ENCODE results near the gene NT5DC4.
"Not testable (repeated sequence)": the region's sequence is repeated elsewhere in the genome, so short reads cannot be mapped to it uniquely, and the experiment has no call there.

The NT5DC4 gene

GRCh38 chr2:112690853-112691401 is 29.9 kb upstream of the NT5DC4 start:
- H3K27ac Mint-ChIP-seq, result peak overlapping the region; percentile 76
- no peaks in the 10 kb centered on the region for H3K36me3 Mint-ChIP-seq (ENCODE audit: low read depth)
- no peaks in the 10 kb centered on the region for H3K27me3 Mint-ChIP-seq (ENCODE audit: low read depth)
- peak overlapping the region; percentile 61 for H3K4me3 Mint-ChIP-seq
- peaks cover 35% of the 10 kb centered on the region for H3K4me1 Mint-ChIP-seq (ENCODE audit: low read depth)
- H3K9me3 Mint-ChIP-seq, result no peaks in the 10 kb centered on the region
- peak; percentile 65 for DNase-seq (ENCODE audit: low spot score)

GRCh38 chr2:112691881-112692281 is 28.9 kb upstream of the NT5DC4 start:
- H3K4me1 Mint-ChIP-seq (ENCODE audit: low read depth), result peaks cover 30% of the 10 kb centered on the region
- H3K36me3 Mint-ChIP-seq (ENCODE audit: low read depth), result no peaks in the 10 kb centered on the region
- peak overlapping the region; percentile 37 for H3K27ac Mint-ChIP-seq
- no peaks in the 10 kb centered on the region for H3K27me3 Mint-ChIP-seq (ENCODE audit: low read depth)
- no peaks in the 10 kb centered on the region for H3K9me3 Mint-ChIP-seq
- peak overlapping the region; percentile 3 for H3K4me3 Mint-ChIP-seq
- DNase-seq (ENCODE audit: low spot score), result no peak

- Mint-ChIP-seq H3K36me3 (ENCODE audit: low read depth) (no peaks in the 10 kb centered on the region), H3K4me1 (ENCODE audit: low read depth) (peaks cover 30% of the 10 kb centered on the region), H3K4me3 (peak overlapping the region; percentile 60), H3K27me3 (ENCODE audit: low read depth) (no peaks in the 10 kb centered on the region), H3K9me3 (no peaks in the 10 kb centered on the region), H3K27ac (peak overlapping the region; percentile 82)
- DNase-seq (ENCODE audit: low spot score), result peak; percentile 79
These were observed 28.3 kb upstream of the NT5DC4 start for GRCh38 chr2:112692495-112692911.

GRCh38 chr2:112692918-112693317 is 27.9 kb upstream of the NT5DC4 start:
- H3K27me3 Mint-ChIP-seq (ENCODE audit: low read depth), result no peaks in the 10 kb centered on the region
- no peaks in the 10 kb centered on the region for H3K36me3 Mint-ChIP-seq (ENCODE audit: low read depth)
- no peaks in the 10 kb centered on the region for H3K9me3 Mint-ChIP-seq
- peak overlapping the region; percentile 60 for H3K4me3 Mint-ChIP-seq
- H3K27ac Mint-ChIP-seq, result peak overlapping the region; percentile 82
- DNase-seq (ENCODE audit: low spot score), result peak; percentile 60
- H3K4me1 Mint-ChIP-seq (ENCODE audit: low read depth), result peaks cover 30% of the 10 kb centered on the region

GRCh38 chr2:112693596-112693995 is 27.2 kb upstream of the NT5DC4 start:
- H3K27me3 Mint-ChIP-seq (ENCODE audit: low read depth), result no peaks in the 10 kb centered on the region
- no peak for DNase-seq (ENCODE audit: low spot score)
- H3K27ac Mint-ChIP-seq, result no peak overlapping the region
- H3K4me3 Mint-ChIP-seq, result no peak overlapping the region
- H3K9me3 Mint-ChIP-seq, result no peaks in the 10 kb centered on the region
- peaks cover 33% of the 10 kb centered on the region for H3K4me1 Mint-ChIP-seq (ENCODE audit: low read depth)
- H3K36me3 Mint-ChIP-seq (ENCODE audit: low read depth), result no peaks in the 10 kb centered on the region

- Mint-ChIP-seq H3K27ac (no peak overlapping the region), H3K4me1 (ENCODE audit: low read depth) (peaks cover 33% of the 10 kb centered on the region), H3K4me3 (no peak overlapping the region), H3K36me3 (ENCODE audit: low read depth) (no peaks in the 10 kb centered on the region), H3K27me3 (ENCODE audit: low read depth) (no peaks in the 10 kb centered on the region), H3K9me3 (no peaks in the 10 kb centered on the region)
- no peak for DNase-seq (ENCODE audit: low spot score)
These were observed 26.6 kb upstream of the NT5DC4 start for GRCh38 chr2:112694182-112694581.

- Mint-ChIP-seq H3K27me3 (ENCODE audit: low read depth) (no peaks in the 10 kb centered on the region), H3K36me3 (ENCODE audit: low read depth) (no peaks in the 10 kb centered on the region), H3K4me3 (no peak overlapping the region), H3K4me1 (ENCODE audit: low read depth) (peaks cover 21% of the 10 kb centered on the region), H3K9me3 (no peaks in the 10 kb centered on the region), H3K27ac (no peak overlapping the region)
- DNase-seq (ENCODE audit: low spot score), result no peak
These were observed 21.8 kb upstream of the NT5DC4 start for GRCh38 chr2:112698834-112699515.

GRCh38 chr2:112699984-112700667 is 20.7 kb upstream of the NT5DC4 start:
- Mint-ChIP-seq H3K4me1 (ENCODE audit: low read depth) (peaks cover 24% of the 10 kb centered on the region), H3K9me3 (peaks cover 4% of the 10 kb centered on the region), H3K4me3 (no peak overlapping the region), H3K27me3 (ENCODE audit: low read depth) (peaks cover 2% of the 10 kb centered on the region), H3K36me3 (ENCODE audit: low read depth) (peaks cover 2% of the 10 kb centered on the region), H3K27ac (no peak overlapping the region)
- no peak for DNase-seq (ENCODE audit: low spot score)

- Mint-ChIP-seq H3K9me3 (peaks cover 4% of the 10 kb centered on the region), H3K4me3 (no peak overlapping the region), H3K27me3 (ENCODE audit: low read depth) (peaks cover 2% of the 10 kb centered on the region), H3K27ac (no peak overlapping the region), H3K4me1 (ENCODE audit: low read depth) (peaks cover 33% of the 10 kb centered on the region), H3K36me3 (ENCODE audit: low read depth) (peaks cover 4% of the 10 kb centered on the region)
- DNase-seq (ENCODE audit: low spot score), result no peak
These were observed 19.8 kb upstream of the NT5DC4 start for GRCh38 chr2:112701052-112701451.

- Mint-ChIP-seq H3K36me3 (ENCODE audit: low read depth) (peaks cover 4% of the 10 kb centered on the region), H3K4me1 (ENCODE audit: low read depth) (peaks cover 55% of the 10 kb centered on the region), H3K9me3 (peaks cover 4% of the 10 kb centered on the region), H3K27ac (no peak overlapping the region), H3K27me3 (ENCODE audit: low read depth) (peaks cover 2% of the 10 kb centered on the region), H3K4me3 (no peak overlapping the region)
- no peak for DNase-seq (ENCODE audit: low spot score)
These were observed 17.1 kb upstream of the NT5DC4 start for GRCh38 chr2:112703684-112704083.

GRCh38 chr2:112705575-112705974 is 15.2 kb upstream of the NT5DC4 start:
- no peak for DNase-seq (ENCODE audit: low spot score)
- peak overlapping the region; percentile 75 for H3K4me3 Mint-ChIP-seq
- peak overlapping the region; percentile 7 for H3K27ac Mint-ChIP-seq
- peaks cover 4% of the 10 kb centered on the region for H3K9me3 Mint-ChIP-seq
- H3K36me3 Mint-ChIP-seq (ENCODE audit: low read depth), result peaks cover 4% of the 10 kb centered on the region
- peaks cover 2% of the 10 kb centered on the region for H3K27me3 Mint-ChIP-seq (ENCODE audit: low read depth)
- peaks cover 61% of the 10 kb centered on the region for H3K4me1 Mint-ChIP-seq (ENCODE audit: low read depth)

GRCh38 chr2:112706170-112706664 is 14.6 kb upstream of the NT5DC4 start:
- Mint-ChIP-seq H3K4me3 (peak overlapping the region; percentile 75), H3K9me3 (peaks cover 4% of the 10 kb centered on the region), H3K4me1 (ENCODE audit: low read depth) (peaks cover 61% of the 10 kb centered on the region), H3K27me3 (ENCODE audit: low read depth) (peaks cover 2% of the 10 kb centered on the region), H3K36me3 (ENCODE audit: low read depth) (peaks cover 4% of the 10 kb centered on the region), H3K27ac (peak overlapping the region; percentile 79)
- DNase-seq (ENCODE audit: low spot score), result peak; percentile 89

GRCh38 chr2:112706947-112707346 is 13.9 kb upstream of the NT5DC4 start:
- not testable (repeated sequence) for H3K9me3 Mint-ChIP-seq; H3K27ac Mint-ChIP-seq; H3K27me3 Mint-ChIP-seq (ENCODE audit: low read depth); H3K36me3 Mint-ChIP-seq (ENCODE audit: low read depth); DNase-seq (ENCODE audit: low spot score)
- peaks cover 61% of the 10 kb centered on the region for H3K4me1 Mint-ChIP-seq (ENCODE audit: low read depth)
- H3K4me3 Mint-ChIP-seq, result peak overlapping the region; percentile 75

GRCh38 chr2:112708968-112709367 is 11.9 kb upstream of the NT5DC4 start:
- H3K9me3 Mint-ChIP-seq, result peaks cover 4% of the 10 kb centered on the region
- peaks cover 67% of the 10 kb centered on the region for H3K4me1 Mint-ChIP-seq (ENCODE audit: low read depth)
- H3K27ac Mint-ChIP-seq, result no peak overlapping the region
- H3K27me3 Mint-ChIP-seq (ENCODE audit: low read depth), result peaks cover 2% of the 10 kb centered on the region
- H3K36me3 Mint-ChIP-seq (ENCODE audit: low read depth), result peaks cover 4% of the 10 kb centered on the region
- H3K4me3 Mint-ChIP-seq, result peak overlapping the region; percentile 22
- no peak for DNase-seq (ENCODE audit: low spot score)

Measured in T-helper 2 cell treated with Interferon-gamma antibody and Interleukin-4, amounts not matched to agents 5 μg/mL and 100 μg/mL, for 36 hours (primary cell).